Astrocyte (in vitro differentiated cells and primary cell): ENCODE data around the gene LGALS3BP. TPM values are rescaled to one million over a fixed set of nuclear protein-coding genes. Genes with fewer than 3 reads are reported as not detected.
A peak's percentile ranks its signal among the peaks of the same experiment; 100 is the strongest.

Experiments
- DNase-seq: peaks from one replicate; pipeline ENCODE4 v3.0.0-alpha.2; 2010; ENCODE audit warnings: low read depth
- FAIRE-seq: peaks from 2 replicates; lab custom pipeline; 2011; peaks lifted over from hg19 to GRCh38; lab: Jason Lieb, UNC
- H2AFZ ChIP-seq: 2 replicates; pipeline ENCODE4 v1.6.0; 2012; ENCODE audit warnings: low read depth, low read length, inconsistent platforms
- H3K27ac ChIP-seq: 2 replicates; pipeline ENCODE4 v1.5.1; 2011; ENCODE audit warnings: low read depth, low read length, inconsistent platforms
- H3K27me3 ChIP-seq: 2 replicates; pipeline ENCODE4 v1.6.0; 2011; ENCODE audit warnings: low read length, inconsistent platforms; ENCODE audit not compliant: insufficient read depth
- H3K36me3 ChIP-seq: 2 replicates; pipeline ENCODE4 v1.5.1; 2011; ENCODE audit warnings: low read length, inconsistent platforms; ENCODE audit not compliant: insufficient read depth
- H3K4me1 ChIP-seq: 2 replicates; pipeline ENCODE4 v1.5.1; 2011; ENCODE audit warnings: low read length, inconsistent platforms; ENCODE audit not compliant: insufficient read depth
- H3K4me2 ChIP-seq: 2 replicates; pipeline ENCODE4 v1.6.0; 2012; ENCODE audit warnings: low read length, inconsistent platforms
- H3K4me3 ChIP-seq: 2 replicates; pipeline ENCODE4 v1.5.1; 2011; ENCODE audit warnings: low read depth, mild to moderate bottlenecking, low read length, inconsistent platforms; ENCODE audit not compliant: insufficient read depth
- H3K79me2 ChIP-seq: 2 replicates; pipeline ENCODE4 v1.6.0; 2012; ENCODE audit warnings: mild to moderate bottlenecking, low read length, inconsistent platforms; ENCODE audit not compliant: insufficient read depth
- H3K9ac ChIP-seq: 2 replicates; pipeline ENCODE4 v1.6.0; 2012; ENCODE audit warnings: mild to moderate bottlenecking, low read length, inconsistent platforms
- H3K9me3 ChIP-seq: 2 replicates; pipeline ENCODE4 v1.5.1; 2012; ENCODE audit warnings: low read depth, mild to moderate bottlenecking, low read length, inconsistent platforms; ENCODE audit not compliant: insufficient read depth
- H4K20me1 ChIP-seq: 2 replicates; pipeline ENCODE4 v1.6.0; 2012; ENCODE audit warnings: low read length, inconsistent platforms; ENCODE audit not compliant: insufficient read depth
- H3K27ac Mint-ChIP-seq: one replicate; pipeline ENCODE4 v1.8.0; 2021; ENCODE audit warnings: mild to moderate bottlenecking, mixed read lengths; ENCODE audit not compliant: unreplicated experiment
- H3K27me3 Mint-ChIP-seq: one replicate; pipeline ENCODE4 v1.8.0; 2021; ENCODE audit warnings: low read depth, mixed read lengths; ENCODE audit not compliant: unreplicated experiment
- H3K36me3 Mint-ChIP-seq: one replicate; pipeline ENCODE4 v1.8.0; 2021; ENCODE audit warnings: low read depth, mixed read lengths; ENCODE audit not compliant: unreplicated experiment
- H3K4me1 Mint-ChIP-seq: one replicate; pipeline ENCODE4 v1.8.0; 2021; ENCODE audit warnings: low read depth, mixed read lengths; ENCODE audit not compliant: unreplicated experiment
- H3K4me3 Mint-ChIP-seq: one replicate; pipeline ENCODE4 v1.8.0; 2021; ENCODE audit warnings: mild to moderate bottlenecking, moderate library complexity, mixed read lengths; ENCODE audit not compliant: unreplicated experiment
- H3K9me3 Mint-ChIP-seq: one replicate; pipeline ENCODE4 v1.8.0; 2021; ENCODE audit warnings: mild to moderate bottlenecking, mixed read lengths; ENCODE audit not compliant: unreplicated experiment
- CTCF ChIP-seq: IDR thresholded peaks from 2 replicates; pipeline ENCODE4 v1.5.1; 2011; ENCODE audit warnings: low read depth, mild to moderate bottlenecking, inconsistent platforms, low read length, moderate library complexity; ENCODE audit not compliant: insufficient read depth
- EZH2 ChIP-seq: IDR thresholded peaks from 2 replicates; pipeline ENCODE4 v1.6.1; 2012; ENCODE audit warnings: mild to moderate bottlenecking, low read length, inconsistent platforms; ENCODE audit not compliant: insufficient read depth
- total RNA-seq: library from RNA; stranded (reverse); gene quantifications from 2 replicates; pipeline ENCODE4 v1.2.1, GENCODE V29; 2021

Gene LGALS3BP
- total RNA-seq, 1 donor from 2014 or later = 495 TPM

GRCh38 chr17:79020631-79021301 is 41.0 kb upstream of the LGALS3BP start:
- H3K79me2 ChIP-seq = no peaks in the 10 kb centered on the region
- no peak overlapping the region for H2AFZ ChIP-seq
- no peak for FAIRE-seq
- no peak overlapping the region for H3K9ac ChIP-seq
- peaks cover 26% of the 10 kb centered on the region for H3K27me3 ChIP-seq
- Mint-ChIP-seq H3K4me1 (peaks cover 3% of the 10 kb centered on the region), H3K27me3 (peaks cover 46% of the 10 kb centered on the region), H3K9me3 (peaks cover 4% of the 10 kb centered on the region), H3K36me3 (no peaks in the 10 kb centered on the region), H3K27ac (no peak overlapping the region), H3K4me3 (no peak overlapping the region)
- H3K4me1 ChIP-seq = peaks cover 11% of the 10 kb centered on the region
- H3K36me3 ChIP-seq = no peaks in the 10 kb centered on the region
- no peaks in the 10 kb centered on the region for H3K9me3 ChIP-seq
- H3K27ac ChIP-seq = no peak overlapping the region
- TF ChIP-seq CTCF (no peak), EZH2 (no peak)
- no peak overlapping the region for H3K4me3 ChIP-seq
- no peaks in the 10 kb centered on the region for H4K20me1 ChIP-seq
- no peak overlapping the region for H3K4me2 ChIP-seq
- DNase-seq = no peak

- H3K9ac ChIP-seq = no peak overlapping the region
- DNase-seq = peak; percentile 33
- no peak overlapping the region for H3K27ac Mint-ChIP-seq
Observed at GRCh38 chr17:79019632-79020584, 40.2 kb upstream of the LGALS3BP start.

More at GRCh38 chr17:79019632-79020584, 40.2 kb upstream of the LGALS3BP start:
- no peaks in the 10 kb centered on the region for H3K4me1 Mint-ChIP-seq
- FAIRE-seq = no peak
- no peak overlapping the region for H3K27ac ChIP-seq
- peaks cover 6% of the 10 kb centered on the region for H3K9me3 Mint-ChIP-seq
- H4K20me1 ChIP-seq = no peaks in the 10 kb centered on the region
- no peak overlapping the region for H3K4me3 ChIP-seq
- H3K9me3 ChIP-seq = no peaks in the 10 kb centered on the region
- H3K27me3 ChIP-seq = peaks cover 22% of the 10 kb centered on the region
- peaks cover 10% of the 10 kb centered on the region for H3K4me1 ChIP-seq
- H3K36me3 ChIP-seq = no peaks in the 10 kb centered on the region
- H3K4me2 ChIP-seq = no peak overlapping the region
- no peaks in the 10 kb centered on the region for H3K79me2 ChIP-seq
- H3K36me3 Mint-ChIP-seq = no peaks in the 10 kb centered on the region
- peaks cover 41% of the 10 kb centered on the region for H3K27me3 Mint-ChIP-seq
- TF ChIP-seq EZH2 (no peak), CTCF (peak; percentile 85)
- H3K4me3 Mint-ChIP-seq = no peak overlapping the region
- H2AFZ ChIP-seq = no peak overlapping the region
